ENCODE data around the gene TWSG1.
"Not testable (repeated sequence)": the region's sequence is repeated elsewhere in the genome, so short reads cannot be mapped to it uniquely, and the experiment has no call there.

Gene TWSG1

GRCh38 chr18:9359796-9360195, 25.2 kb downstream of the TWSG1 start:
- no peak for DNase-seq (ENCODE audit: low read depth)
- H3K4me3 ChIP-seq (ENCODE audit: low read depth, low read length) = no peak overlapping the region
- no peak for TF ChIP-seq CTCF (conservative IDR thresholded peaks at IDR 0.05; ENCODE audit: low read depth, low read length)

DNA sequence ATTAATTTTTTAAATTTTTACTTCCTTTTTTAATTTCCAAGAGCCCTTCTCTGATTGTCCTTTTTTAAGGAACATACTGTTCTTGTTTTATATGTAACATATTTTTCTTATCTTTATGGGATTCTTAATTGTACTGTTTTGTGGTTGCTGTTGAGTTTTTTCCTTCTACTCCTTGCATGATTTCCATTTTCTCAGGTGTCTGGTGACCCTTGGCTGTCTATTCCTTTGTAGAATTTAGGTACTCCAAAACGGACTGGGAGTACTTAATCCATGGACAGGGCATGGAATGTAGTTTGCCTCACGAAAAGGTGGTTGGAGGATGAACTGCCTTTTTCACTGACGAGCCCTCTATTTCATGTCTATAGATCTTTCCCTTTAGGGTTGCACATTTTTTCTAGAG, 26.6 kb downstream of the TWSG1 start:
- no peak for TF ChIP-seq CTCF (conservative IDR thresholded peaks at IDR 0.05; ENCODE audit: low read depth, low read length)

DNA sequence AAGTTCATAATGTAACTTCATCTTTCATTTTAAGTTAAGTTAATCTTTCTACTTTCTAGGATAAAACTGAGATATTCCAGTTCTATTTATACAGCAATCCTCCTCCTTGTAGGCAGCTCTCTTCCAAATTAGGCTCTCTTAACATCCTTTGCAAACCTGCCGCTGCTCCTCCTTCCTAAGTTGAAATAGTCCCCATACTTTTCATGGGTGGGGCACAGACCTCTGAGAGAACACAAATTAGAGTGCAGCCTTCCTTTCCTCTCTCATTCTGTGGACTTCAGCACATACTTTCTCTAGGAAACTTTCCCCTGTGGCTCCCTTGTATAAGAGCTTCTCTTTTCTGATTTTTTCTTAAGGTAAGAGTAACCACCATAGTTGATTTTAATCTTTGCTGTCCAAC, 28.3 kb downstream of the TWSG1 start:
- DNase-seq (ENCODE audit: low read depth) = peak; percentile 23
- TF ChIP-seq CTCF (conservative IDR thresholded peaks at IDR 0.05; ENCODE audit: low read depth, low read length) = no peak
- no peak overlapping the region for H3K4me3 ChIP-seq (ENCODE audit: low read depth, low read length)

More for the DNA sequence above, 26.6 kb downstream of the TWSG1 start:
- no peak overlapping the region for H3K4me3 ChIP-seq (ENCODE audit: low read depth, low read length)
- no peak for DNase-seq (ENCODE audit: low read depth)

DNA sequence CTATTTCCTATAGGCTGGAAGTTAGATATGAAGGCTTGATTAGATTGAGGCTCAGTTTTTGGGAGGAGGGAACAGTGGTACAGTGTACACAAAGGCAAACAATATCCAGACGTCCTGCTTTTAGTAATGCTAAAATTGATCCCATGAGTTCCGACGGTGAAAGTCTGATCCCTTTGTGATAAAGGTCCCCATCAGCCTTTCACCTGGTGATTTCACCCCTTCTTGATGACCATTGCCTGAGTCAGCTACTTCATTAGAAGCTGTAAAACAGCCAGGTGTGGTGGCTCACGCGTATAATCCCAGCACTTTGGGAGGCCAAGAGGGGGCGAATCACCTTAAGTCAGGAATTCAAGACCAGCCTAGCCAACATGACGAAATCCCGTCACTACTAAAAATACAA, 29.7 kb downstream of the TWSG1 start:
- no peak for DNase-seq (ENCODE audit: low read depth)
- no peak for TF ChIP-seq CTCF (conservative IDR thresholded peaks at IDR 0.05; ENCODE audit: low read depth, low read length)
- no peak overlapping the region for H3K4me3 ChIP-seq (ENCODE audit: low read depth, low read length)

DNA sequence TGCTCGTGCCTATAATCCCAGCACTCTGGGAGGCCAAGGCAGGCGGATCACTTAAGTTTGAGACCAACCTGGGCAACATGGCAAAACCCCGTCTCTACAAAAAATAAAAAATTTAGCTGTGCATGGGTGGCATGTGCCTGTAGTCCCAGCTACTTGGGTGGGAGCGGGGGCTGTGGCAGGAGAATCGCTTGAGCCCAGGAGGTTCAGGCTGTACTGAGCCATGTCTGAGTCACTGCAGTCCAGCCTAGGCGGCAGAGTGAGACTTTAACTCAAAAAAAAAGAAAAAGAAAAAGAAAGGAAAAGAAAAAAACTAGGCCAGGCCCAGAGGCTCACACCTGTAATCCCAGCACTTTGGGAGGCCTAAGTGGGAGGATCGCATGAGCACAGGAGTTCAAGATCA, 30.8 kb downstream of the TWSG1 start:
- no peak overlapping the region for H3K4me3 ChIP-seq (ENCODE audit: low read depth, low read length)
- peak; percentile 24 for DNase-seq (ENCODE audit: low read depth)
- no peak for TF ChIP-seq CTCF (conservative IDR thresholded peaks at IDR 0.05; ENCODE audit: low read depth, low read length)

DNA sequence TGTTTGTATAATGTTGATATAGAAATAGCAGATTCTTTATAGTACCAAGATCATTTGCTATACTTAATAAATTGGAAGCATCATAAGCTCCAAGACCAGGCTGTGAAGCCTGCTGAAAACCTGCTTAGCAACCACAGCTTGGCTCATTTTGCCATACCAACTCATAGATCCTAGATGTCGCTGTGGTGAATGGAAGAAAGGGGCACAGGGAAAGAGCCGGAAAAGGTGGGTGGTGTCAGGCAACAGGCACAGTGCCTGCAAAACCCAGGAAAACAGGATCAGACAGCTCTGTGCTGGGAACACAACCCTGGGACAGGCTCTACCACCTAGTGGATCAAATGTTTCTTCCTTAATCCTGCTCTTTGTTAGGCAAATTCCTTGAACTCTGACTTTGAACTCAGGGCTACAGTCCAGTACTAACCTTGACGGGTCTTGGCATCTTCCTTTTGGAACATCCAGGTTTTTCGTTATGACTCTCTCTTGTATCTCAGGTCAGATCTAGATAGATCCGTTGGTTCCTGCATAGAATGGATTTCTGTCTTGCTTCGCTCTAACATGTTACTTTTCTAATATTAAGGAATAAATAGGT, 31.6 kb downstream of the TWSG1 start:
- no peak overlapping the region for H3K4me3 ChIP-seq (ENCODE audit: low read depth, low read length)
- peak; percentile 61 for TF ChIP-seq CTCF (conservative IDR thresholded peaks at IDR 0.05; ENCODE audit: low read depth, low read length)
- DNase-seq (ENCODE audit: low read depth) = peak; percentile 60

DNA sequence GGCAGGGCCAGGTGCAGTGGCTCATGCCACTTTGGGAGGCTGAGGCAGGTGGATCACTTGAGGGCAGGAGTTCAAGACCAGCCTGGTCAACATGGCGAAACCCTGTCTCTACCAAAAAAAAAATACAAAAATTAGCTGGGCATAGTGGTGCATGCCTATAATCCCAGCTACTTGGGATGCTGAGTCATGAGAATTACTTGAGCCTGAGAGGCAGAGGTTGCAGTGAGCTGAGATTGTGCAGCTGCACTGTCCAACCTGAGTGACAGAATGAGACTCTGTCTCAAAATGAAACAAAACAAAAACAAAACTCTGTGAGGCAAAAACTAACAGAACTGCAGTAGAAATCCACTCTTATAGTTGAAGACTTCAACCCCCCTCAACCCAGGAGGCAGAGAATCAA, 38.7 kb downstream of the TWSG1 start:
- H3K4me3 ChIP-seq (ENCODE audit: low read depth, low read length); DNase-seq (ENCODE audit: low read depth): not testable (repeated sequence)
